Gastroesophageal sphincter (tissue), 3 donors: ENCODE data around the gene RSF1.

Experiments used
- POLR2A ChIP-seq, 2 donors: fragments of 450-650 bp; IDR thresholded peaks; one replicate each; pipeline ENCODE4 v1.6.1; 2017; ENCODE audit warnings: antibody characterized with exemption in 2 of 2, mild to moderate bottlenecking in 2 of 2, moderate library complexity in 1 of 2
- POLR2AphosphoS5 ChIP-seq: sonication (generic); formaldehyde crosslinking; IDR thresholded peaks from one replicate; pipeline ENCODE4 v1.6.1; 2017; ENCODE audit warnings: antibody characterized with exemption
- TF ChIP-seq, protein P1 (sequence below), 4 experiments: fragments of 200-600 bp in 2 of 4; fragments of 450-650 bp in 2 of 4; sonication (generic) in 1 of 4; IDR thresholded peaks; one replicate each; pipeline ENCODE4 v1.5.1; 2017 to 2019; ENCODE audit warnings: antibody characterized with exemption in 4 of 4, mild to moderate bottlenecking in 2 of 4, moderate library complexity in 2 of 4

DNA sequence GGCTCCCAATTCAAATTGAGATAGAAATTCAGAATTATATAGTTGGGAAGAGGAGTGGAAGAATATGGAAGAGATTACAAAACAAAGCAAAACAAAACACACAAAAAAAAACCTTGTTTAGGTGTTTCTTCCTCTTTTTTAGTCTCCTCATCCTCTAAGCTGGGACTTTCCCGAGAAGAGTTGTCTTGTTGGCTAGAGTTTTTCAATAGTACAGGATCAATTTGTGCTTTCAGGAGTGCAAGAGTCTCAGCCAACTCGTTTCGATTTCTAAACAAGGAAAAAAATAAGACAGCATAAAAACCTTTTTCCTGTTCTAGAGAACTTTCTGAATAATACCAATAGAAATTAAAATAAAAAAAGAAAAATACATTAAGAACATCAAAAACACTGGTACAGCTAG lies 95.1 kb downstream of the RSF1 start:
- TF ChIP-seq, protein P1, sequence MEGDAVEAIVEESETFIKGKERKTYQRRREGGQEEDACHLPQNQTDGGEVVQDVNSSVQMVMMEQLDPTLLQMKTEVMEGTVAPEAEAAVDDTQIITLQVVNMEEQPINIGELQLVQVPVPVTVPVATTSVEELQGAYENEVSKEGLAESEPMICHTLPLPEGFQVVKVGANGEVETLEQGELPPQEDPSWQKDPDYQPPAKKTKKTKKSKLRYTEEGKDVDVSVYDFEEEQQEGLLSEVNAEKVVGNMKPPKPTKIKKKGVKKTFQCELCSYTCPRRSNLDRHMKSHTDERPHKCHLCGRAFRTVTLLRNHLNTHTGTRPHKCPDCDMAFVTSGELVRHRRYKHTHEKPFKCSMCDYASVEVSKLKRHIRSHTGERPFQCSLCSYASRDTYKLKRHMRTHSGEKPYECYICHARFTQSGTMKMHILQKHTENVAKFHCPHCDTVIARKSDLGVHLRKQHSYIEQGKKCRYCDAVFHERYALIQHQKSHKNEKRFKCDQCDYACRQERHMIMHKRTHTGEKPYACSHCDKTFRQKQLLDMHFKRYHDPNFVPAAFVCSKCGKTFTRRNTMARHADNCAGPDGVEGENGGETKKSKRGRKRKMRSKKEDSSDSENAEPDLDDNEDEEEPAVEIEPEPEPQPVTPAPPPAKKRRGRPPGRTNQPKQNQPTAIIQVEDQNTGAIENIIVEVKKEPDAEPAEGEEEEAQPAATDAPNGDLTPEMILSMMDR (IDR thresholded peaks at IDR 0.05), result no peak
- no peak for TF ChIP-seq POLR2A (IDR thresholded peaks at IDR 0.05)
- TF ChIP-seq POLR2AphosphoS5, result no peak
